ENCODE data around the gene GRSF1. TPM values are rescaled to one million over a fixed set of nuclear protein-coding genes. Genes with fewer than 3 reads are reported as not detected.
A peak's percentile ranks its signal among the peaks of the same experiment; 100 is the strongest.

The GRSF1 gene
- total RNA-seq, 1 experiment from 2014 or later: 100 TPM

GRCh38 chr4:70768301-70768948, 71.3 kb downstream of the GRSF1 start:
- H3K27ac ChIP-seq: peak overlapping the region; percentile 63
- DNase-seq (ENCODE audit: low read depth in 1 of 2, low spot score in 2 of 2): peak in 1 of 2 experiments; percentile 40
- H3K27me3 ChIP-seq (replicated peaks): no peaks in the 10 kb centered on the region
- peaks cover 10% of the 10 kb centered on the region; the same call in 1 of the 2 replicates for H3K36me3 ChIP-seq
- peaks cover 16% of the 10 kb centered on the region for H3K4me1 ChIP-seq (replicated peaks)
- no peak overlapping the region for H3K4me3 ChIP-seq
- no peaks in the 10 kb centered on the region for H3K9me3 ChIP-seq (replicated peaks)

Other genes with a start within 250 kb of the GRSF1 start
- gene AMBN, start 247.6 kb downstream of the GRSF1 start, total RNA-seq (2014; rRNA removed; shearing (Covaris generic)): not detected in 2 replicates
- gene ENAM, start 211.1 kb downstream of the GRSF1 start, total RNA-seq (2014; rRNA removed; shearing (Covaris generic)): not detected in 2 replicates
- gene JCHAIN, start 173.4 kb downstream of the GRSF1 start, total RNA-seq (2014; rRNA removed; shearing (Covaris generic)): not detected in 2 replicates
- 12.7 and 18.1 TPM in 2 replicates for gene UTP3, start 151.4 kb downstream of the GRSF1 start, total RNA-seq (2014; rRNA removed; shearing (Covaris generic))
- gene RUFY3, start 117.9 kb downstream of the GRSF1 start, total RNA-seq (2014; rRNA removed; shearing (Covaris generic)): 13.9 and 21.1 TPM in 2 replicates
- 7.5 and 12.9 TPM in 2 replicates for gene MOB1B, start 62.5 kb upstream of the GRSF1 start, total RNA-seq (2014; rRNA removed; shearing (Covaris generic))
- gene DCK, start 153.8 kb upstream of the GRSF1 start, total RNA-seq (2014; rRNA removed; shearing (Covaris generic)): 57.8 and 73.5 TPM in 2 replicates

Measured in SJSA1 (cell line).